Measurements from ENCODE around the gene GRIK2. TPM values are rescaled to one million over a fixed set of nuclear protein-coding genes. Genes with fewer than 3 reads are reported as not detected.

Gene GRIK2
- total RNA-seq, 1 experiment from 2014 or later = 0.29 TPM

- intact Hi-C loops (cut with micrococcal nuclease; ENCODE audit: unreplicated experiment) = no loop called here
- Mint-ChIP-seq H3K4me1 (ENCODE audit: low read depth, unreplicated experiment) (no peaks in the 10 kb centered on the region), H3K27me3 (ENCODE audit: insufficient read depth, unreplicated experiment) (no peaks in the 10 kb centered on the region), H3K4me3 (ENCODE audit: unreplicated experiment) (no peak overlapping the region), H3K27ac (ENCODE audit: unreplicated experiment) (no peak overlapping the region), H3K9me3 (ENCODE audit: unreplicated experiment) (no peaks in the 10 kb centered on the region), H3K36me3 (ENCODE audit: insufficient read depth, unreplicated experiment) (no peaks in the 10 kb centered on the region)
- CTCF ChIA-PET = no interaction called here
- no peak for TF ChIP-seq CTCF (IDR thresholded peaks at IDR 0.05; ENCODE audit: insufficient read depth in 1 of 2, low read depth in 1 of 2, low read length in 1 of 2, severe bottlenecking in 1 of 2, unreplicated experiment in 1 of 2)
- no peak for DNase-seq
- no TSS peak for BruUV-seq (replicated peaks)
- Histone ChIP-seq H3K27me3 (replicated peaks; ENCODE audit: control insufficient read depth, insufficient read depth, low read length) (no peaks in the 10 kb centered on the region), H3K9me3 (no peaks in the 10 kb centered on the region), H3K4me3 (ENCODE audit: low read depth, low read length) (no peak overlapping the region), H3K36me3 (ENCODE audit: control insufficient read depth, insufficient read depth, low read length) (no peaks in the 10 kb centered on the region), H3K4me1 (no peaks in the 10 kb centered on the region)
- POLR2A ChIA-PET = no interaction called here
Measured at GRCh38 chr6:102038964-102039363, 645.5 kb downstream of the GRIK2 start.

- CTCF ChIA-PET = no interaction called here
- Histone ChIP-seq H3K27me3 (replicated peaks; ENCODE audit: control insufficient read depth, insufficient read depth, low read length) (no peaks in the 10 kb centered on the region), H3K4me1 (no peaks in the 10 kb centered on the region), H3K36me3 (ENCODE audit: control insufficient read depth, insufficient read depth, low read length) (no peaks in the 10 kb centered on the region), H3K4me3 (ENCODE audit: low read depth, low read length) (no peak overlapping the region), H3K9me3 (no peaks in the 10 kb centered on the region)
- no peak for DNase-seq
- Mint-ChIP-seq H3K27me3 (ENCODE audit: insufficient read depth, unreplicated experiment) (no peaks in the 10 kb centered on the region), H3K9me3 (ENCODE audit: unreplicated experiment) (no peaks in the 10 kb centered on the region), H3K4me3 (ENCODE audit: unreplicated experiment) (no peak overlapping the region), H3K36me3 (ENCODE audit: insufficient read depth, unreplicated experiment) (no peaks in the 10 kb centered on the region), H3K27ac (ENCODE audit: unreplicated experiment) (no peak overlapping the region), H3K4me1 (ENCODE audit: low read depth, unreplicated experiment) (no peaks in the 10 kb centered on the region)
- intact Hi-C loops (cut with micrococcal nuclease; ENCODE audit: unreplicated experiment) = no loop called here
- no TSS peak for BruUV-seq (replicated peaks)
- TF ChIP-seq CTCF (IDR thresholded peaks at IDR 0.05; ENCODE audit: insufficient read depth in 1 of 2, low read depth in 1 of 2, low read length in 1 of 2, severe bottlenecking in 1 of 2, unreplicated experiment in 1 of 2) = no peak
- POLR2A ChIA-PET = no interaction called here
Measured at GRCh38 chr6:102039441-102039840, 645.9 kb downstream of the GRIK2 start.

GRCh38 chr6:102051001-102051400, 657.5 kb downstream of the GRIK2 start:
- ChIA-PET CTCF (no interaction called here), POLR2A (no interaction called here)
- no peaks in the 10 kb centered on the region for H3K36me3 Mint-ChIP-seq (ENCODE audit: insufficient read depth, unreplicated experiment)
- H3K9me3 Mint-ChIP-seq (ENCODE audit: unreplicated experiment) = no peaks in the 10 kb centered on the region
- Histone ChIP-seq H3K4me3 (ENCODE audit: low read depth, low read length) (no peak overlapping the region), H3K9me3 (no peaks in the 10 kb centered on the region), H3K4me1 (no peaks in the 10 kb centered on the region), H3K36me3 (ENCODE audit: control insufficient read depth, insufficient read depth, low read length) (no peaks in the 10 kb centered on the region), H3K27me3 (replicated peaks; ENCODE audit: control insufficient read depth, insufficient read depth, low read length) (no peaks in the 10 kb centered on the region)
- intact Hi-C loops (cut with micrococcal nuclease; ENCODE audit: unreplicated experiment) = no loop called here
- TF ChIP-seq CTCF (IDR thresholded peaks at IDR 0.05; ENCODE audit: insufficient read depth in 1 of 2, low read depth in 1 of 2, low read length in 1 of 2, severe bottlenecking in 1 of 2, unreplicated experiment in 1 of 2) = no peak
- no peak for DNase-seq
- H3K4me1 Mint-ChIP-seq (ENCODE audit: low read depth, unreplicated experiment) = no peaks in the 10 kb centered on the region
- H3K27ac Mint-ChIP-seq (ENCODE audit: unreplicated experiment) = no peak overlapping the region
- H3K4me3 Mint-ChIP-seq (ENCODE audit: unreplicated experiment) = no peak overlapping the region
- BruUV-seq (replicated peaks) = no TSS peak
- H3K27me3 Mint-ChIP-seq (ENCODE audit: insufficient read depth, unreplicated experiment) = peaks cover 3% of the 10 kb centered on the region
